Mammary microvascular endothelial cell (primary cell): ENCODE measurements around the gene ING1. TPM values are rescaled to one million over a fixed set of nuclear protein-coding genes. Genes with fewer than 3 reads are reported as not detected.

ENCODE experiments used
- total RNA-seq: library from RNA; depleted of rRNA; stranded (reverse); fragments of >200 nt; gene quantifications from 2 replicates; pipeline ENCODE4 v1.2.3, GENCODE V29; 2015

ING1 gene
- 8.7 and 15.4 TPM in 2 replicates for total RNA-seq

GRCh38 chr13:110713642-110713952, at the start of gene ING1:
ING1 (plus strand) TSS chr13:110713700; CDS start chr13:110714150, 450 bp downstream.

GRCh38 chr13:110705826-110706569, 7.5 kb upstream of the ING1 start, which contains the start of gene CARS2:
CARS2 (minus strand) TSS chr13:110706116; CDS start chr13:110706093, 23 bp downstream.

Other genes starting within 250 kb of the ING1 start
- gene RAB20, start 152.0 kb upstream of the ING1 start, total RNA-seq: 9.1 and 11.1 TPM in 2 replicates
- 13.6 and 14.3 TPM in 2 replicates for gene NAXD, start 98.2 kb upstream of the ING1 start, total RNA-seq
- gene CARS2, start 7.6 kb upstream of the ING1 start, total RNA-seq: 38.4 and 51.6 TPM in 2 replicates
- 17.8 and 22.3 TPM in 2 replicates for gene ANKRD10, start 201.4 kb downstream of the ING1 start, total RNA-seq